Fibroblast of lung (primary cell): ENCODE measurements around the gene MAP3K9. TPM values are rescaled to one million over a fixed set of nuclear protein-coding genes. Genes with fewer than 3 reads are reported as not detected.

Experiments used
- DNase-seq, 2 donors: peaks; one replicate each; pipeline versions ENCODE4 v3.0.0 to v3.0.0-alpha.2; 2010; ENCODE audit warnings: low read depth in 2 of 2
- H2AFZ ChIP-seq: 2 replicates; pipeline ENCODE4 v1.5.1; 2012; ENCODE audit warnings: low read length, control low read depth, inconsistent platforms
- H3K27ac ChIP-seq: 2 replicates; pipeline ENCODE4 v1.5.1; 2011; ENCODE audit warnings: low read length, control low read depth; ENCODE audit not compliant: insufficient read depth
- H3K27me3 ChIP-seq: 2 replicates; pipeline ENCODE4 v1.5.1; 2011; ENCODE audit warnings: mild to moderate bottlenecking, low read length; ENCODE audit not compliant: control insufficient read depth, insufficient read depth
- H3K36me3 ChIP-seq: 2 replicates; pipeline ENCODE4 v1.5.1; 2011; ENCODE audit warnings: low read length; ENCODE audit not compliant: control insufficient read depth, insufficient read depth
- H3K4me1 ChIP-seq: 2 replicates; pipeline ENCODE4 v1.5.1; 2011; ENCODE audit warnings: low read length; ENCODE audit not compliant: control insufficient read depth, insufficient read depth; ENCODE audit errors: extremely low read depth
- H3K4me2 ChIP-seq: 2 replicates; pipeline ENCODE4 v1.5.1; 2011; ENCODE audit warnings: low read length, control low read depth; ENCODE audit not compliant: insufficient read depth; ENCODE audit errors: extremely low read depth
- H3K4me3 ChIP-seq, 4 experiments: fragments of 200-600 bp in 1 of 4; sonication (generic) in 1 of 4; replicated peaks in 1 of 4; 2 replicates each; pipeline ENCODE4 v1.5.1; 2011 to 2016; ENCODE audit warnings: low read length in 4 of 4, low read depth in 3 of 4, mild to moderate bottlenecking in 3 of 4, control low read depth in 2 of 4, inconsistent platforms in 1 of 4, mixed read lengths in 1 of 4; ENCODE audit not compliant: insufficient read depth in 1 of 4; ENCODE audit errors: control extremely low read depth in 1 of 4
- H3K79me2 ChIP-seq: 2 replicates; pipeline ENCODE4 v1.5.1; 2012; ENCODE audit warnings: mild to moderate bottlenecking, low read length, inconsistent platforms; ENCODE audit not compliant: control insufficient read depth, insufficient read depth
- H3K9ac ChIP-seq: 2 replicates; pipeline ENCODE4 v1.5.1; 2011; ENCODE audit warnings: mild to moderate bottlenecking, low read length, control low read depth; ENCODE audit not compliant: insufficient read depth
- H3K9me3 ChIP-seq: 2 replicates; pipeline ENCODE4 v1.5.1; 2012; ENCODE audit warnings: low read depth, low read length; ENCODE audit not compliant: control insufficient read depth, insufficient read depth
- H4K20me1 ChIP-seq: 2 replicates; pipeline ENCODE4 v1.5.1; 2011; ENCODE audit warnings: low read length; ENCODE audit not compliant: control insufficient read depth, insufficient read depth; ENCODE audit errors: extremely low read depth
- CTCF ChIP-seq, 2 donors: IDR thresholded peaks in 1 of 2; conservative IDR thresholded peaks in 1 of 2; 1 replicate in 1 of 2; 2 replicates in 1 of 2; pipeline ENCODE4 v1.5.1; 2011 to 2012; ENCODE audit warnings: low read length in 2 of 2, control low read depth in 1 of 2, inconsistent platforms in 1 of 2, low read depth in 1 of 2, mild to moderate bottlenecking in 1 of 2
- EZH2 ChIP-seq: IDR thresholded peaks from 2 replicates; pipeline ENCODE4 v1.5.1; 2012; ENCODE audit warnings: low read length, control low read depth, mild to moderate bottlenecking; ENCODE audit errors: missing control alignments
- polyA plus RNA-seq, 2 donors: library from polyadenylated mRNA; depleted of rRNA in 1 of 2; stranded (reverse) in 1 of 2; unstranded in 1 of 2; fragments of >200 nt; gene quantifications; 2 replicates each; pipeline ENCODE4 v1.2.1, GENCODE V29; 2011 to 2012; ENCODE audit warnings: missing spikeins in 1 of 2
- total RNA-seq: library from RNA; depleted of rRNA; stranded (reverse); fragments of >200 nt; gene quantifications from 2 replicates; pipeline ENCODE4 v1.2.1, GENCODE V29; 2014

MAP3K9 gene
- total and polyA plus RNA-seq, 2 donors (not counting 1 experiment from before 2014, with no cell fraction given) = 0.17 to 0.27 TPM

- TF ChIP-seq CTCF (conservative IDR thresholded peaks at IDR 0.05 in 1 of 2, IDR thresholded peaks at IDR 0.05 in 1 of 2; ENCODE audit: low read depth in 1 of 2, low read length in 2 of 2) (no peak), EZH2 (no peak)
- Histone ChIP-seq H3K4me3 (no peak overlapping the region), H3K4me1 (no peaks in the 10 kb centered on the region), H3K27ac (no peak overlapping the region), H4K20me1 (no peaks in the 10 kb centered on the region), H3K36me3 (no peaks in the 10 kb centered on the region), H2AFZ (no peak overlapping the region), H3K9me3 (no peaks in the 10 kb centered on the region), H3K4me2 (no peak overlapping the region), H3K79me2 (no peaks in the 10 kb centered on the region), H3K27me3 (no peaks in the 10 kb centered on the region), H3K9ac (no peak overlapping the region)
- no peak for DNase-seq
Observed at GRCh38 chr14:70759398-70759797, 49.9 kb downstream of the MAP3K9 start.

- H3K4me2 ChIP-seq = no peak overlapping the region
- no peaks in the 10 kb centered on the region for H3K9me3 ChIP-seq
- no peaks in the 10 kb centered on the region for H4K20me1 ChIP-seq
- TF ChIP-seq EZH2 (no peak), CTCF (conservative IDR thresholded peaks at IDR 0.05 in 1 of 2, IDR thresholded peaks at IDR 0.05 in 1 of 2; ENCODE audit: low read depth in 1 of 2, low read length in 2 of 2) (no peak)
- no peaks in the 10 kb centered on the region for H3K36me3 ChIP-seq
- H2AFZ ChIP-seq = no peak overlapping the region
- no peak overlapping the region for H3K4me3 ChIP-seq
- H3K4me1 ChIP-seq = no peaks in the 10 kb centered on the region
- H3K27ac ChIP-seq = no peak overlapping the region
- no peaks in the 10 kb centered on the region for H3K79me2 ChIP-seq
- DNase-seq = peak in 1 of 2 donors; percentile 53
- H3K9ac ChIP-seq = no peak overlapping the region
- no peaks in the 10 kb centered on the region for H3K27me3 ChIP-seq
Observed at GRCh38 chr14:70755655-70756054, 53.7 kb downstream of the MAP3K9 start.

GRCh38 chr14:70754991-70755390 lies 54.3 kb downstream of the MAP3K9 start:
- Histone ChIP-seq H2AFZ (no peak overlapping the region), H3K9ac (no peak overlapping the region), H3K27me3 (no peaks in the 10 kb centered on the region), H3K36me3 (no peaks in the 10 kb centered on the region), H4K20me1 (no peaks in the 10 kb centered on the region), H3K9me3 (no peaks in the 10 kb centered on the region), H3K4me3 (no peak overlapping the region), H3K4me1 (no peaks in the 10 kb centered on the region), H3K27ac (no peak overlapping the region), H3K4me2 (no peak overlapping the region), H3K79me2 (no peaks in the 10 kb centered on the region)
- peak in 1 of 2 donors; percentile 72 for DNase-seq
- no peak for TF ChIP-seq CTCF (conservative IDR thresholded peaks at IDR 0.05 in 1 of 2, IDR thresholded peaks at IDR 0.05 in 1 of 2; ENCODE audit: low read depth in 1 of 2, low read length in 2 of 2)
